Stimulated activated CD8-positive, alpha-beta memory T cell treated with anti-CD3 and anti-CD28 coated beads, Interleukin-12 subunit alpha, Interleukin-12 subunit beta, amount 100 ng/mL, for 24 hours (primary cell): Measurements from ENCODE around the gene GPR146.
"Not testable (repeated sequence)": the region's sequence is repeated elsewhere in the genome, so short reads cannot be mapped to it uniquely, and the experiment has no call there.

Source experiments
- DNase-seq: peaks from one replicate; pipeline ENCODE4 v3.0.0-alpha.2; 2020; ENCODE audit errors: extremely low read depth

GPR146 gene

GRCh38 chr7:1025743-1026581, 18.4 kb upstream of the GPR146 start:
- no peak for DNase-seq

DNA sequence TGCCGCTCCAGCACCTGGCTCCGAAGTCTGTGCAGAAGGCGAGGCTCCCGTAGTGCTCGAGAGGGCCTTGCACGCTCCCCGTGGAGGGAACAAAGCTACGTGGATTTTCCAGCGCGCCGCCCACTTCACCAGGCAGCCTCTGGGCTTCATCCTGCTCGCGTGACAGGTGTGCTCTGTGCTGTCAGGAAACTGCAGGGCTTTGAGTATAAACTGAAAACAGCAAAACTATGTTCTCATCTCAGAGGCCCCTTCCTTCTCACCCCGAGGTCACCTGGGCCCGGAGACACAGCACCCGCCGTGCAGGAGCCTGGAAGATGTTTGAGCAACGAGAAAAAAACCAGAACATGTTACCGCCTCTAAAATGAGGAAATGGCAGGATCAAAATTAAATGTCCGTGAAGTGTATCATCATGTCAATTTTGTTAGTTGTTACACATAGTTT, 17.6 kb upstream of the GPR146 start:
- DNase-seq: no peak

GRCh38 chr7:1027242-1028043, 16.9 kb upstream of the GPR146 start:
- no peak for DNase-seq

DNA sequence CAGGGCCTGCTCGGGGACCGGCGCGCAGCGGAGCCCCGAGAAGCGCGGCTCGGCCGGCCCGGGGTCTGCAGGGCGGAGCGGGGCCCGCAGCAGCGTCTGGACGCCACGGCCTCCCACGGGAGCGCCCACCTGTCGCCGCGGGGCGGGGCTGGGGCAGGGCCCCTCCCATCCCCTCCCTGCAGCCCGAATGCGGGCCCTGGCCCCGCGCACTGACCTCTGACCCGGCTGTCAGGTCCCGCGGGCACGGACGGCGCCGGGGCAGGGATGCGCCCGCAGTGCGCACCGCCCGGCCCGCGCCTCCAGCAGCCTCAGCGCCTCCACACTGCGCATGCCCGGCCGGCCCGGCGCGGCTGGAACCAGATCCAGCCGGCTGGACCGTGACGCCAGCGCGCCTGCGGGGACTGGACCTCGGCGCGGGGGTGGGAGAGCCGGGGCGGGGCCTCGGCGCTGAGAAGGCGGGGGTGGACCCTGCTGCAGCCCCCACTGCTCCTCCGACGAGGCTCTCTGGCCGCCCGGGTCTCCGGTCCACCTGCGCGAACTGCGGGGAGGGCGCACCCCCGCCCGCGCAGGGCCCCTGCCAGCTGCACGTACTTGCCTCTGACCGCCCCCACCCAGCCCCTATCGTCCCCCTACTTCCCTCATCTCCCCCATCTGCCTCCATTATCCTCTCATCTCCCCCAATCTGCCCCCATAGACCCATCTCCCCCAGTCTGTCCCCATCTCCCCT, 16.1 kb upstream of the GPR146 start:
- peak; percentile 60 for DNase-seq

DNA sequence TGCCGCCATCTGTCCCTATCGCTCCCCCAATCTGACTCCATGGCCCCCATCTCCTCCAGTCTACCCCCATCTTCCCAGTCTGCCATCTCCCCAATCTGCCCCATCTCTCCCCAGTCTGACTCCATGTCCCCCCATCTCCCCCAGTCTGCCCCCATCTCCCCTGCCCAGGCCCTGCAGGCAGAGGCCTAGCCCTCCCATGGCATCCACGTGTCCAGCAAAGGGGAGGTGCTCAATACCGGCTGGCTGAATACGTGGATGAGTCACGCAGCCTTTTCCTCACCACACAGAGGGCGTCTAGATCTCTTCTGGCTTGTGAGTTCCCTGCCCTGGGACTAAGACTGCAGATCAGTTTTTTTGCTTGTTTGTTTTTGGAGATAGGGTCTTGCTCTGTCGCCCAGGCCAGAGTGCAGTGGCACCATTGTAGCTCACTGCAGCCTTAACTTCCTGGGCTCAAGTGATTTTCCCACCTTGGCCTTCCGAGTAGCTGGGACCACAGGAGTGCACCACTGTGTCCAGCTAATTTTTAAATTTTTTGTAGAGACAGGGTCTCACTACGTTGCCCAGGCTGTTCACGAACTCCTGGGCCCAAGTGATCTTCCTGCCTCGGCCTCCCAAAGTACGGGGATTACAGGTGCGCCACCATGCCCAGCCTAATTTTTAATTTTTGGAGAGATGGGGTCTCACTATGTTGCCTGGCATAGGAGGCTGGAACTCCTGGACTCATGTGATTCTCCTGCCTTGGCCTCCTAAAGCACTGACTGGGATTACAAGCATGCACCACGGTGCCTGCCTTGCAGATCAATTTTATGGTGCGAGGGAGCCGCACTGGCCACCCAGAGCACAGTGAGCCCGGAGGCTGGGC, 15.3 kb upstream of the GPR146 start:
- DNase-seq: peak; percentile 45

DNA sequence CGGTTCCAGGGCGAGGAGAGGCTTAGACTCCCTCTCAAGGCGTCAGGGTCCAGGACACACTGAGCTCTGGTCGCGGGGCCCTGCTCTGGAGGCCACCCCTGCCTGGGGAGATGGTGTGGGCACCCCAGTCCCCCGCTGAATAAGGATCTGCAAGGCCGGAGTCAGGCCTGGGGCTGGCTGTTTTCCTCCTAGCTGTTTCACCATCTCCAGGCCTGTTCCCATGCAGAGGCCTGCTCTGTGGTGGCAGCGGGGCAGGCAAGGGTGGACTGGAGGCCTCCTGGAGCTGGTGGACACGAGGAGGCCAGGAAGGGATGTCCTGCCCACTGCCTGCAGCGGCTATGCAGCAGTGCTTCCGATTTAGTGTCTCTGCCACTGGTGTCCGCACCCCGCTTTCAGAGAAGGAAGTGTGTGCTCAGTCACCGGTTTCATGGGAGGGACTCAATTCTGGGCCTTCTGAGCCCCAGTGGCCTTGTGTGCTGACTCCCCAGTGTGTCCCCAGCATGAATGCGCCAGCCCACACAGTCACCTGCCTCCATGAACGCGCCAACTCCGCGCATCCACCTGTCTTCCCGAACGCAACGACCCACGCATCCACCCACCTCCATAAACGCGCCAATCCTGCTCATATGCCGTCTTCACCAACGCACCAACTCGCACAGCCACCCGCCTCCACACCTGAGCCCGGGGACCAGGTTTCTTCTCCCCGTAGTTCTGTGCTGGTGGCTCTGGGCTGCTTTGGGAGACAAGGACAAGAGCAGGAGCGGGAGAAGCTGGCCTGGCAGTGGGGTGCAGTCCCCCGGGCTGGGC, 14.5 kb upstream of the GPR146 start:
- no peak for DNase-seq

DNA sequence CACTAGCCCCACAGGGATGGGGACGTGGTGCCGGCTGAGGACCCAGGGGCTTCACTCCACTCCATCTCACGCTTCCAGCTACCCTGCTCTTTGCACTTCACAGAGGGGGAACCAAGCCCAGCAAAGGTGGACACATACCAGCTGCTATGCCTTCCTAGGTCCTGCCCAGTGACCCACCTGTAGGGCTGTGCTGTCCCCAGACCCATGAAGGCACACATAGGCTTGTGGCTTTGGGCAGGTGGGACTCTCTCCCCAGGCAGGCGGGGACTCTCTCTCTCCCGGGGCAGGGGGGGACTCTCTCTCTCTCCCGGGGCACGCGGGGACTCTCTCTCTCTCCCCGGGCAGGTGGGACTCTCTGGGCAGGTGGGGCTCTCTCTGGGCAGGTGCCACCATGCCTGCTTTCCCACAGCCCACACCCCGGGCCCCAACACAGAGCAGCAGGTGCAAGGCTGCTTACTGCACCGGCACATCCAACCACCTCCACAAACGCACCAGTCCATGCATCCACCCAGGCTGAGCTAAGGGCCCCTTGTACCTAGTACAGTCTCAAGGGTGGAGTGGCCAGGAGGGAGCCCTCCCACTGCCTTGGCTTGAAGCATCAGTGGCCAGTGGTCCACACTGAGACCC, 13.8 kb upstream of the GPR146 start:
- no peak for DNase-seq

GRCh38 chr7:1031716-1032455, 12.5 kb upstream of the GPR146 start:
- DNase-seq: no peak

DNA sequence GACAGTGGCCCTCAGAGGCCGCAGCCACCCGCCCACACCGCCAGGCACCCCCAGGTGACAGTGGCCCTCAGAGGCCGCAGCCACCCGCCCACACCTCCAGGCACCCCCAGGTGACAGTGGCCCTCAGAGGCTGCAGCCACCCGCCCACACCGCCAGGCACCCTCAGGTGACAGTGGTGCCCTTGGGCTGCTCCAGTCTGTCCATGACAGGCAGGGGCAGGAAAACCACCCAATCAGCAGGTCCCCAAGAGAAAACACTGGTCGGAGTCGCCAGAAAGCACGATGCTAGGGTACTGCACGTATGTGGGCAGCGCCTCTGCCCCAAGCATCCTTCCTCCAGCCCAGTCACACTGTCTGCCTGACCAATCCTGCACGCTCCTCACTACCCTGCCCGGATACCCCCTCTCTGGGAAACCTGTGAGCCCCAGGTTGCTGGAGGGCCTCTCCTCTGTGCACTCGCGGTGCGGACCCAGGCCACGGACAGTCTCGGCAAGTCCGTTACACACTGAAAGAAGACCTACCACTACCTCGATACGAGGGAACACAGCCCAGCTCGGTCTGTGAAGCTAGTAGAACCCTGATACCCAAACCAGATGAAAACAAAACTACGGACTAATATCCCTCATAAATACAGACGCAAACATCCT, 11.7 kb upstream of the GPR146 start:
- no peak for DNase-seq

DNA sequence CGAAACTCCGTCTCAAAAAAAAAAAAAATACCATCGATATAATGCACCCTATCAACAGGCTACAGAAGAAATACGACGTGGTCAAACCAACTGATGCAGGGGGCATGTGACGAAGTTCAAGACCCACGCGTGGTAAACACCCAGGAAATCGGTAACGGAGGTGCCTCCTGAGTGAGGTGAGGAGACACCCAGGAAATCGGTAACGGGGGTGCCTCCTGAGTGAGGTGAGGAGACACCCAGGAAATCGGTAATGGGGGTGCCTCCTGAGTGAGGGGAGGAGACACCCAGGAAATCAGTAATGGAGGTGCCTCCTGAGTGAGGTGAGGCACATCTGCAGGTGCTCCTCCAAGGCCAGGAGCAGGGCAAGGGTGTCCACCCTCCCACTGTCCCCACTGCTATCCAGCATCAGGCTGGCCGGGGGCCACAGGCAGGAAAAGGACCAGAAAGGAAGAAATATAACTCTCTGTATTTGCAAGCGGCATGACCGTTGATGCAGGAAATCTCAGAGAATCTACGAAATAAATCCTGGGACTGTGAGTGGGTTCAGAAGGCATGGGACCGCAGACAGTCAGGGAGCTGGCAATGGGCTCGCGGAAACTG, 10.7 kb upstream of the GPR146 start:
- DNase-seq: no peak

DNA sequence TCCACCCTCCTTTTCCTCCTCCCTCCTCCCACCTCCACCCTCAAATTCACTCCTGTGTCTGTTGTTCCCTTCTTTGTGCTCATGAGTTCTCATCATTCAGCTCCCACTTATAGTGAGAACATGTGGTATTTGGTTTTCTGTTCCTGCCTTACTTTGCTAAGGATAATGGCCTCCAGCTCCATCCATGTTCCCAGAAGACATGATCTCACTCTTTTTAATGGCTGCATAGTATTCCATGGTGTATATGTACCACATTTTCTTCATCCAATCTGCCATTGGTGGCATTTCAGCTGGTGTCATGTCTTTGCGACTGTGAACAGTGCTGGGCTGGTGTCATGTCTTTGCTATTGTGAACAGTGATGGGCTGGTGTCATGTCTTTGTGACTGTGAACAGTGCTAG, 9.6 kb upstream of the GPR146 start:
- not testable (repeated sequence) for DNase-seq

DNA sequence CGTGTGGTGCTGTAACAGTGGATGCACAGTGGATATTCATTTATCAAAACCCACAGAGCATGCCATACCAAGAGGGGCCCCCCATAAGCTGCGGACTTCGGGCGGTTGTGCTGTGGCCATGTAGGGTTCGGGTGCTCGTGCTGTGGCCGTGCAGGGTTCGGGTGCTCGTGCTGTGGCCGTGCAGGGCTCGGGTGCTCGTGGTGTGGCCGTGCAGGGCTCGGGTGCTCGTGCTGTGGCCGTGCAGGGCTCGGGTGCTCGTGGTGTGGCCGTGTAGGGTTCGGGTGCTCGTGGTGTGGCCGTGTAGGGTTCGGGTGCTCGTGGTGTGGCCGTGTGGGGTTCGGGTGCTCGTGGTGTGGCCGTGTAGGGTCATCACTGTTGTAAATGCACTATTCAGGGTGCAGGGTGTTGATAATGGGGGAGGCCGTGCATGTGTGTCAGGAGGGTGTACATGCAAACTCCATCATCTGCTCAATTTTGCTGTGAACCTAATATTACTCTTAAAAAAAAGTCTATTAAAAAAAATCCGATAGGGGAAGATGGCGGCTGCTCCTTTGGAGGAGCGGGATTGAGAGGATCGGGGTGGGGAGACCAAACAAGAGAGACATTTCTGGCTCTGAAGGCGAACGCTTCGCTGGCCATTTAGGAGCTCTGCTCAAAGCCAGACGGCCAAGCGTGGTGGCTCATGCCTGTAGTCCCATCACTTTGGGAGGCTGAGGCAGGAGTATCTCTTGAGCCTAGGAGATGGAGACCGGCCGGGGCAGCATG, 8.0 kb upstream of the GPR146 start:
- not testable (repeated sequence) for DNase-seq

- not testable (repeated sequence) for DNase-seq
Measured at GRCh38 chr7:1040233-1040632, 4.1 kb upstream of the GPR146 start.

- DNase-seq: no peak
Measured at GRCh38 chr7:1040790-1041189, 3.6 kb upstream of the GPR146 start.

GRCh38 chr7:1041551-1042491, 2.5 kb upstream of the GPR146 start:
- DNase-seq: no peak

DNA sequence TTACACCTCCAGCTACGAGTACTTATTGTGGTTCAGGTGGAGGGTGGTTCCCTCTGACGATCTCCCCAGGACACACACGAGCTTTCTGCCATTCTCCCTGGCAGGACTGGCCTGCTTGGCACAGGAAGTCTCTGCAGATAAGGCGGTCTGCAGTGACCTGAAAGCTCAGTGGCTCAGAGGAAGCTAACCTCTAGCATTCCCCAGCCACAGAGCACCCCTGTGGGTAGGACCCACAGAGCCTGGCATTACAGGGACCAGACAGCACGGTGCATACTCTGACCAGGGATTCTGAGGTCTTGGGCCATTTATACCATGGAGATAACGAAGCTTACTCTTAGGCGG, 1.9 kb upstream of the GPR146 start:
- no peak for DNase-seq
